Fibroblast of the conjunctiva (primary cell): Measurements from ENCODE around the gene C14orf93.
A peak's percentile ranks its signal among the peaks of the same experiment; 100 is the strongest.

ENCODE experiments used
- DNase-seq: peaks from one replicate; pipeline ENCODE4 v3.0.0-alpha.2; 2010; ENCODE audit warnings: low read depth

The C14orf93 gene

DNA sequence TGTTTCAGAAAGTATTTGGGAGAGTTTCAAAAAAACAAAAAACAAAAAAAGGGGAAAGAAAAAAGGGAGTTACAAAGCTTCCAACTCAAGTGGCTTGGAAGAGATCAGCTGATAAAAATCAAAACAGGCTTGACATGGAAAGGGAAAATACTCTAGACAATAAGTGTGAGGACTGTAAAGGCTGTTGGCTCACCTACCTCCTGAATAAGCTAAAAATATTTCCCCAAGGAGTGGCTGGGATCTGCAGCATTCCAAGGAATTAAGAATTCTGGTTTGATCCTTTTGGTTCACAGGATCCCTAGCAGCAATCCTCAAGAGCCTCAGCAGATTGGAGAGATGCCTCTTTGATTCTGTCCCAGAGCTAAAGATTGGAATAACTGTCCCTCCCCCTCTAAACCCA is 16.4 kb downstream of the C14orf93 start:
- no peak for DNase-seq

- DNase-seq: no peak
Measured at GRCh38 chr14:22991852-22992251, 18.1 kb downstream of the C14orf93 start.

- no peak for DNase-seq
Measured at GRCh38 chr14:22987291-22987690, 22.7 kb downstream of the C14orf93 start.

DNA sequence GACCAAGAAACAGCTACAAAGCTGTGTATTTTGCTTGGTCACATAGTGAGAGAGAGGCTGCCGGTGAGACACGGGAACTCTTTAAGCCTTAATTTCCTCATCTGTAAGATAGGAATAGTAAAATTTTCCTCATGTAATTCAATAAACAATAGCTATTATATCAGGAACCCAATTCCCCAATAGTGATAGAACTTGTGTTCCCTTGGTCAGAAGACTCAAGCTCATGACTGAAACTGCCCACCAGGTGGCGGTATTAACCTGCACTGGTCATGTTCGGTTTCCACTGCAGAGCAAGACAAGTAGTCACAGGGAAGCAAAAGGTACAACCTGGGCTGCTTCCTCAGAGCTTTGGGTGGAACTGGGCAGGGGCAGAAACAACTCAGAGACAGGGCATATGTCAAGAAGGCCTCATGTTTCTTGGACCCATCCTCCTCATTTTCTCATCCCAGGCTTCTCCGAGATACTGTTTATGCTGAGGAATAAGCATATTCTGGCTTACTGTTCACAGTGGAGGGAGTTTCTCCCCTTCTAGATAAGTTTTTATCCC is 23.4 kb downstream of the C14orf93 start:
- DNase-seq: peak; percentile 79

DNA sequence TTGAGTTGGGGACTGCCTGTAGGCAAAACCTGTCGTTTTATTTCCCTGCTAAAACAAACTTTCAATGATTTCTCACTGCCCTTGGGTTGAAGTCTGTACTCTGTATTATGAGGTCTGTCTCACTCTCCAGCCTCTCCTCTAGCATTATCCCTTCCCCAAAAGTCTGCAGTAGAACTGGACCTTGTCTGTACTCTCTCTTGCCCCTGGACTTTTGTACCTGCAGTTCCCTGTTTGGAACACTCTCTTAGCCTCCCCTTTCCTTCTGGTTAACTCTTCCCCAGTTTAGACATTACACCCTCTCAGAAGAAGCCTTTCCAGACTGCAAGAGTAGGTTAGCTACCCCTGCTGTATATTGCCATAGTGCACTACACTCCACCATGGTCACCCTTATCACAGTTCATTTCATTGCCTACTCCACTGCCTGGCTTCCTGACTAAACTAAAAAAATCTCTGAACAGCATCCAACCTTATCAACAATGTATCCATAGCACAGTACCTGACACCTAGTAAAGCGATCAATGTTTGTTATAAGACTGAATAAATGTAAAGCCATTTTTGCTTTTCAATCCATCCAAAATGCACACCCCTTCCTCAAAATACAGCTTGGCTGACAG is 23.9 kb downstream of the C14orf93 start:
- no peak for DNase-seq

DNA sequence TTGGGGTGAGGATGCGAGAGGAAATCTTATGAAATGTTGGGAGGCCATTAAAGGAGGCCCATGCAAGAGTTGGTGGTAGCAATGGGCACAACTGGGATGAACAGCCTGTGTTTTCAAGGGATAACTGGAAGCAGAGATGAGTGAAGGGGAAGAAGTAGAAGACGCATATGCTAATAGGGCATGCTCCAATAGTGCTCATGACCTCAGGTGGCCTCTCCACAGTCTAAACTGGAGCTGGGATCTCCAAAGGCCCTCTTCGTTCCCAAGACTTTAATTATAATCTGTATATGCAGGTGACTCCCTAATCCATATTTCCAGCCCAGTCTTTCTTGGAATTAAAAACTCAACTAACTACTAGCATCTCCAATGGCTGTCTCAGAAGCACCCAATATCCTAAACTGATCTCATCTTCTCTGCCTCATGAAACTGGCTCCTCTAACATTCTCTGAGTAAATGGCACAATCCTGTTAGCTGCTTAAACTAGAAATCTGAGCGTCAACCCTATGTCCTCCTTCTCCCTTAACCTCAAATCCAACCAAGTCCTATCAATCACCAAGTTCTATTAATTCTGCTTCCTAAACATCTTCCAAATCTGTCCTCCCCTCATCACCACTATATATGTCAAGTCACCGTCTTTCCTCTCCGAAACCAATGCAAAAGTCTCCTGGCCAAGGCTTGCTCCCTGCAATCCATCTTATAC is 24.8 kb downstream of the C14orf93 start:
- no peak for DNase-seq

GRCh38 chr14:22982477-22983245 is 27.3 kb downstream of the C14orf93 start, which contains the start of gene AJUBA:
AJUBA (minus strand) TSS chr14:22982551; CDS start chr14:22982266, 285 bp downstream.
- DNase-seq: peak; percentile 64

- DNase-seq: no peak
Measured at GRCh38 chr14:22981876-22982476, 28.0 kb downstream of the C14orf93 start.

GRCh38 chr14:22981090-22981875 is 28.7 kb downstream of the C14orf93 start:
- DNase-seq: no peak

DNA sequence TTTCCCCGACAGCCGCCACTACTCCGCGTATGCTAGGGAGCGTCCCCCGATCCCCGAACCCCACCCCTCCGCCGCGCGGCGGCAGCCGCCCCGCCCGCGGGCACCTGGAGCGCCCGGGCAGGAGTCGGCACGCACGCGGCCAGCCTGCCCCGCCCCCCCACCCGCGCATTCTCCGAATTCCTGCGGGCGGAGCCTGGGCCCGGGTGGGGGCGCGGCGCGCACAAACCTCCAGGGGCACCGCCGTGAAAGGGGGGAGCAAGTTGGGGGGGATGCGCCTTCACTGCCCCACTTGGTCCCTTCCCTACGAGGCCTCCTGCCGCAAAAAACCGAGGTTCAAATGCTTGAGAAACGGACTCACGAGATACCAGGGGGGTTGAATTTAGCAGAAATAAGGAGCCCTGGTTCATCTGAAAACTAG is 29.3 kb downstream of the C14orf93 start:
- no peak for DNase-seq

DNA sequence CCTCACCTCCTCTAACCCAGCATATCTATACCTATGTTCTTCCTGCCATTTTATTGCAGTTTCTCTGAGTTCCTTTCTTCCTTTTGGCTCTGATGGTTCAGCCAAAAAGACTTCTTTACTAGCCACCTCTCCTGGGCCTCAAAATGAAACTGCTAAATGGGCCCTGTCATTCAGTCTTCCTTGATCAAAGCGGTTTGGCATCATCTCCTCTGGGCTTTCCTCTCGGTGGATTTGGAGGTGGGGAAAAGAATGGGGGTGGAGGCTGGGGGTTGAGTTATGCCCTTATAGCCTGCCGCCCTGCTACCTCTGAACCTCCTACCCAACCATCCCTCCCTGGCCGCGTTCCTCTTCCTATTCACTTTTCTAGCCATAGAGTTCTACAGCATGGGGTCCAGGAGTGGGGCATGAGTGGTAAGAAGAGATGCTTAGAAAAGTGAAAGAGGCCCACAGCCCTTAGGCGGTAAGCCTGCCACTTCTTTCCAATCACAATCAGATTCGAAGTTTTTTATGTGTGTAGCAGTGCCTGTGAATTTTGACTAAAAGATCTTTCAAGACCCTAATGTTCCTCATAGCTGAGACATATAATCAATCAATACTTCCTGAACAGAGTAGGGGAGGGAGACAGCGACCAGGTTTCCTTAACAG is 30.1 kb downstream of the C14orf93 start:
- no peak for DNase-seq

- no peak for DNase-seq
Measured at GRCh38 chr14:22978981-22979671, 30.8 kb downstream of the C14orf93 start.

DNA sequence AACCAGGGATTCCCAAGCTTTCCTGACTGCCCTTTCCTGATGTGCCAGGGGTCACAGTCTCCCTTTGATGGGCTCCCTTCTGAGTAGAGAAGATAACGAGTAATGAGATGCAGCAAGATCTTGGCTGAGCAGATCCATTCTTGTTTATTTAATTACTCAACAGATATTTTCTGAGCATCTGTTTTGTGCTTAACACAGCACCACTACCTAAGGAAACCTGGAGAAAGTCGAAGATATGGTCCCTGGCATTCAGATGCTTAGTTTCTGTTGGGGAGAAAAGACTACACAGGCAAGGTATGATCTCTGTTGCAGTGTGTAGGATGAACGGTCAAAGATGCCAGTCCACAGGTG is 31.5 kb downstream of the C14orf93 start:
- DNase-seq: no peak

- DNase-seq: peak; percentile 74
Measured at GRCh38 chr14:22977684-22978486, 32.1 kb downstream of the C14orf93 start.

GRCh38 chr14:22977434-22977683 is 32.6 kb downstream of the C14orf93 start:
- no peak for DNase-seq

- DNase-seq: peak; percentile 47
Measured at GRCh38 chr14:22976620-22977433, 33.1 kb downstream of the C14orf93 start.

DNA sequence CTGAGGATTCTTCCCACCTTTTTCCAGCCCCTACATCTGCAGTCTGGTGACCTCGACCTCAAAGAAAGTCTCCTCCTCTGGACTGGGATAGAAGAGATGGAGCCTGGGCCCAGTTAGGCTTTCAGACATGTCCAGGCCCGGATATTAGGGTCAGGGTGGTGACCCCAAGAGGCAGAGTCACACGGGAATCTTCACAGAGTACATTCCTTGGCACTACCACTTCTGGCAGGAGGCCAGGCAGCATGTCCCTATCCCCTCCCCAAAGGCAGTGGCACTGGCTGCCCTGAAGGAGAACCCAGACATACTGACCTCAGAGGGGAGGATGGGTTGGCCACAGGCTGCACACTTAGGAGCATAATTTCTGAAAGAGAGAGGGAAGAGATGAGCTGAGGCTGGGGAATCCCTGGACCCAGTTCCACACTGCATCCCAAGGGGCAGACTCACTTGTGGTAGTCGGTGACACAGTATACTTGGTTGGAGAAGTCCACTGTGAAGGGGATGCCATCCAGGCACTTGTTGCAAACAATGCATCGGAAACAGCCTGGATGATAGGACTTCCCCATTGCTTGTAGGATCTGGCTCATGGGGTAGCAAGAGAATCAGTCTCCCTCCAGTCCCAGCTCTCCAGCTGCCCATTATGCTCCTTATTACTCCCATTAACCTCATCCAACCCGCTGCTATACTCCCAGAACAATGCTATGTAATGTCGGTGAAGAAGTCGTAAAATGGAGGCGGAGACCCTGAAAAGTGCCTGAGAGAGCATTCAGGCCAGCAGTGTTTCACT is 35.2 kb downstream of the C14orf93 start:
- DNase-seq: no peak
